Thymus (tissue), 11 donors: ENCODE measurements around the gene RHOC. TPM values are rescaled to one million over a fixed set of nuclear protein-coding genes. Genes with fewer than 3 reads are reported as not detected.

Experiments used
- DNase-seq, 9 donors: peaks; one replicate each; pipeline ENCODE4 v3.0.0-alpha.2; 2013; ENCODE audit warnings: low spot score in 9 of 9, low read depth in 6 of 9, missing footprints in 1 of 9
- H3K27ac ChIP-seq, 2 donors: one replicate each; pipeline ENCODE4 v1.5.1; 2013; ENCODE audit warnings: control low read depth in 1 of 2, low read depth in 1 of 2, low read length in 1 of 2, mild to moderate bottlenecking in 1 of 2, moderate library complexity in 1 of 2
- H3K27me3 ChIP-seq, 2 donors: one replicate each; pipeline ENCODE4 v1.5.1; 2013; ENCODE audit warnings: low read length in 1 of 2; ENCODE audit not compliant: control insufficient read depth in 2 of 2, insufficient read depth in 1 of 2
- H3K36me3 ChIP-seq, 2 donors: one replicate each; pipeline ENCODE4 v1.5.1; 2013; ENCODE audit warnings: low read length in 1 of 2, mild to moderate bottlenecking in 1 of 2, moderate library complexity in 1 of 2; ENCODE audit not compliant: control insufficient read depth in 2 of 2, insufficient read depth in 2 of 2
- H3K4me1 ChIP-seq, 2 donors: one replicate each; pipeline ENCODE4 v1.5.1; 2013; ENCODE audit warnings: low read length in 2 of 2; ENCODE audit not compliant: control insufficient read depth in 2 of 2, insufficient read depth in 2 of 2
- H3K4me3 ChIP-seq, 2 donors: one replicate each; pipeline ENCODE4 v1.5.1; 2013; ENCODE audit warnings: low read length in 2 of 2, control low read depth in 1 of 2, mild to moderate bottlenecking in 1 of 2
- H3K9me3 ChIP-seq, 2 donors: one replicate each; pipeline ENCODE4 v1.5.1; 2013; ENCODE audit warnings: low read length in 1 of 2, mild to moderate bottlenecking in 1 of 2; ENCODE audit not compliant: control insufficient read depth in 2 of 2, insufficient read depth in 1 of 2
- WGBS: extraction: QIAGEN DNeasy Blood & Tissue Kit; methylation state at CpG from one replicate; pipeline ENCODE4 v1.1.7; 2013; 5-methylcytosine and 5-hydroxymethylcytosine counted together
- polyA plus RNA-seq: library from polyadenylated mRNA; stranded (reverse); fragments of 200-250 nt; gene quantifications from one replicate; pipeline ENCODE4 v1.2.3, GENCODE V29; 2013
- total RNA-seq: library from RNA; stranded (reverse); fragments of 120-200 nt; gene quantifications from one replicate; pipeline ENCODE4 v1.2.4, GENCODE V29; 2013
- donor health status: healthy.

The RHOC gene
- total and polyA plus RNA-seq, 2 donors: 78.2 to 227 TPM

- peak in 3 of 9 donors; percentile 44 to 66 (median 53) for DNase-seq
- Histone ChIP-seq H3K27ac (peak overlapping the region; percentile 80), H3K27me3 (peaks cover 0 to 6% of the 10 kb centered on the region in 2 donors), H3K9me3 (no peaks in the 10 kb centered on the region), H3K4me3 (no peak overlapping the region), H3K4me1 (peaks cover 9 to 46% of the 10 kb centered on the region in 2 donors), H3K36me3 (peaks cover 38 to 43% of the 10 kb centered on the region in 2 donors)
- WGBS: 60% methylated on average over 7 of the region's 7 CpGs
These were observed 6.4 kb downstream of the RHOC start for GRCh38 chr1:112700290-112701226.

GRCh38 chr1:112699425-112700144 lies 7.3 kb downstream of the RHOC start:
- H3K9me3 ChIP-seq: no peaks in the 10 kb centered on the region
- H3K4me1 ChIP-seq: peaks cover under 1 to 37% of the 10 kb centered on the region in 2 donors
- no peak for DNase-seq
- no peaks in the 10 kb centered on the region for H3K27me3 ChIP-seq
- H3K4me3 ChIP-seq: no peak overlapping the region
- WGBS: 95% methylated on average over 13 of the region's 13 CpGs
- H3K36me3 ChIP-seq: peaks cover 48 to 49% of the 10 kb centered on the region in 2 donors
- peak overlapping the region; percentile 53 to 80 for H3K27ac ChIP-seq

GRCh38 chr1:112698366-112699310 lies 8.3 kb downstream of the RHOC start:
- Histone ChIP-seq H3K36me3 (peaks cover 56 to 57% of the 10 kb centered on the region in 2 donors), H3K27me3 (no peaks in the 10 kb centered on the region), H3K4me3 (no peak overlapping the region), H3K9me3 (no peaks in the 10 kb centered on the region), H3K4me1 (peaks cover 0 to 28% of the 10 kb centered on the region in 2 donors), H3K27ac (peak overlapping the region in 1 of 2 donors; percentile 36)
- DNase-seq: no peak
- WGBS: 94% methylated on average over 17 of the region's 17 CpGs

- H3K27me3 ChIP-seq: no peaks in the 10 kb centered on the region
- peaks cover 62 to 64% of the 10 kb centered on the region in 2 donors for H3K36me3 ChIP-seq
- DNase-seq: no peak
- H3K4me3 ChIP-seq: no peak overlapping the region
- H3K9me3 ChIP-seq: no peaks in the 10 kb centered on the region
- H3K4me1 ChIP-seq: peaks cover 0 to 26% of the 10 kb centered on the region in 2 donors
- WGBS: 97% methylated on average over 9 of the region's 9 CpGs
- H3K27ac ChIP-seq: peak overlapping the region in 1 of 2 donors; percentile 9
These were observed 9.1 kb downstream of the RHOC start for GRCh38 chr1:112697781-112698201.

GRCh38 chr1:112696578-112697314 lies 10.2 kb downstream of the RHOC start:
- peaks cover 72% of the 10 kb centered on the region in 2 donors for H3K36me3 ChIP-seq
- peaks cover 0 to 26% of the 10 kb centered on the region in 2 donors for H3K4me1 ChIP-seq
- 98% methylated on average over 7 of the region's 7 CpGs for WGBS
- no peak overlapping the region for H3K27ac ChIP-seq
- no peaks in the 10 kb centered on the region for H3K27me3 ChIP-seq
- no peak overlapping the region for H3K4me3 ChIP-seq
- H3K9me3 ChIP-seq: no peaks in the 10 kb centered on the region
- no peak for DNase-seq

GRCh38 chr1:112695276-112695675 lies 11.7 kb downstream of the RHOC start:
- 98% methylated on average over 9 of the region's 9 CpGs for WGBS
- Histone ChIP-seq H3K36me3 (peaks cover 69 to 75% of the 10 kb centered on the region in 2 donors), H3K9me3 (no peaks in the 10 kb centered on the region), H3K27ac (no peak overlapping the region), H3K4me3 (no peak overlapping the region), H3K4me1 (peaks cover 0 to 11% of the 10 kb centered on the region in 2 donors), H3K27me3 (no peaks in the 10 kb centered on the region)
- DNase-seq: no peak

GRCh38 chr1:112694363-112694929 lies 12.5 kb downstream of the RHOC start:
- peaks cover 68 to 69% of the 10 kb centered on the region in 2 donors for H3K36me3 ChIP-seq
- H3K27ac ChIP-seq: no peak overlapping the region
- no peaks in the 10 kb centered on the region for H3K9me3 ChIP-seq
- 96% methylated on average over 15 of the region's 15 CpGs for WGBS
- no peak overlapping the region for H3K4me3 ChIP-seq
- no peak for DNase-seq
- no peaks in the 10 kb centered on the region for H3K27me3 ChIP-seq
- peaks cover 0 to 4% of the 10 kb centered on the region in 2 donors for H3K4me1 ChIP-seq

- no peak for DNase-seq
- 98% methylated on average over 6 of the region's 6 CpGs for WGBS
- Histone ChIP-seq H3K4me3 (no peak overlapping the region), H3K4me1 (peaks cover 0 to 4% of the 10 kb centered on the region in 2 donors), H3K27me3 (no peaks in the 10 kb centered on the region), H3K9me3 (no peaks in the 10 kb centered on the region), H3K27ac (no peak overlapping the region), H3K36me3 (peaks cover 68 to 72% of the 10 kb centered on the region in 2 donors)
These were observed 13.1 kb downstream of the RHOC start for GRCh38 chr1:112693821-112694220.
